Right atrium auricular region (tissue), 2 donors: Measurements from ENCODE around the gene SCYL1. TPM values are rescaled to one million over a fixed set of nuclear protein-coding genes. Genes with fewer than 3 reads are reported as not detected.
"Not testable (repeated sequence)": the region's sequence is repeated elsewhere in the genome, so short reads cannot be mapped to it uniquely, and the experiment has no call there.

Experiments
- DNase-seq: peaks from one replicate; pipeline ENCODE4 v3.0.0-alpha.2; 2019; ENCODE audit warnings: low spot score
- H3K27ac ChIP-seq, 2 donors: fragments of 200-600 bp; sonication (generic); 1 replicate in 1 of 2; 2 replicates in 1 of 2; pipeline ENCODE4 v1.5.1; 2016 to 2019
- H3K27me3 ChIP-seq, 2 donors: fragments of 200-600 bp; sonication (generic); one replicate each; pipeline versions ENCODE4 v1.5.1 to v1.6.0; 2017 to 2019
- H3K36me3 ChIP-seq: fragments of 200-600 bp; sonication (generic); one replicate; pipeline ENCODE4 v1.5.1; 2016
- H3K4me1 ChIP-seq, 2 donors: fragments of 200-600 bp; sonication (generic); one replicate each; pipeline versions ENCODE4 v1.5.1 to v1.6.0; 2017 to 2019
- H3K4me3 ChIP-seq, 2 donors: fragments of 200-600 bp; sonication (generic); 1 replicate in 1 of 2; 2 replicates in 1 of 2; pipeline ENCODE4 v1.5.1; 2017 to 2019; ENCODE audit warnings: mild to moderate bottlenecking in 1 of 2, moderate library complexity in 1 of 2
- H3K9me3 ChIP-seq, 2 donors: fragments of 200-600 bp; sonication (generic); one replicate each; pipeline ENCODE4 v1.5.1; 2019
- CTCF ChIP-seq, 2 donors: fragments of 200-600 bp; sonication (generic); IDR thresholded peaks; one replicate each; pipeline ENCODE4 v1.5.1; 2019; ENCODE audit warnings: antibody characterized with exemption in 2 of 2
- total RNA-seq, 2 donors: library from RNA; depleted of rRNA; stranded (reverse); fragments of >200 nt; gene quantifications; one replicate each; pipeline ENCODE4 v1.1.0, GENCODE V29; 2016

SCYL1 gene
- total RNA-seq, 2 donors from 2014 or later = 71.8 to 89.7 TPM

GRCh38 chr11:65503949-65504673 is 20.8 kb upstream of the SCYL1 start:
- Histone ChIP-seq H3K9me3 (no peaks in the 10 kb centered on the region), H3K4me1 (peaks cover 0 to 38% of the 10 kb centered on the region in 2 donors), H3K4me3 (peak overlapping the region; percentile 75 to 79), H3K36me3 (peaks cover 71% of the 10 kb centered on the region), H3K27ac (peak overlapping the region; percentile 97 to 100), H3K27me3 (no peaks in the 10 kb centered on the region)
- TF ChIP-seq CTCF (IDR thresholded peaks at IDR 0.05) = no peak
- DNase-seq = no peak

GRCh38 chr11:65504674-65505465 is 20.0 kb upstream of the SCYL1 start:
- peaks cover 0 to 38% of the 10 kb centered on the region in 2 donors for H3K4me1 ChIP-seq
- no peak for DNase-seq
- H3K4me3 ChIP-seq = peak overlapping the region; percentile 75 to 79
- no peak for TF ChIP-seq CTCF (IDR thresholded peaks at IDR 0.05)
- peak overlapping the region; percentile 97 to 100 for H3K27ac ChIP-seq
- no peaks in the 10 kb centered on the region for H3K27me3 ChIP-seq
- no peaks in the 10 kb centered on the region for H3K9me3 ChIP-seq
- H3K36me3 ChIP-seq = peaks cover 71% of the 10 kb centered on the region

DNA sequence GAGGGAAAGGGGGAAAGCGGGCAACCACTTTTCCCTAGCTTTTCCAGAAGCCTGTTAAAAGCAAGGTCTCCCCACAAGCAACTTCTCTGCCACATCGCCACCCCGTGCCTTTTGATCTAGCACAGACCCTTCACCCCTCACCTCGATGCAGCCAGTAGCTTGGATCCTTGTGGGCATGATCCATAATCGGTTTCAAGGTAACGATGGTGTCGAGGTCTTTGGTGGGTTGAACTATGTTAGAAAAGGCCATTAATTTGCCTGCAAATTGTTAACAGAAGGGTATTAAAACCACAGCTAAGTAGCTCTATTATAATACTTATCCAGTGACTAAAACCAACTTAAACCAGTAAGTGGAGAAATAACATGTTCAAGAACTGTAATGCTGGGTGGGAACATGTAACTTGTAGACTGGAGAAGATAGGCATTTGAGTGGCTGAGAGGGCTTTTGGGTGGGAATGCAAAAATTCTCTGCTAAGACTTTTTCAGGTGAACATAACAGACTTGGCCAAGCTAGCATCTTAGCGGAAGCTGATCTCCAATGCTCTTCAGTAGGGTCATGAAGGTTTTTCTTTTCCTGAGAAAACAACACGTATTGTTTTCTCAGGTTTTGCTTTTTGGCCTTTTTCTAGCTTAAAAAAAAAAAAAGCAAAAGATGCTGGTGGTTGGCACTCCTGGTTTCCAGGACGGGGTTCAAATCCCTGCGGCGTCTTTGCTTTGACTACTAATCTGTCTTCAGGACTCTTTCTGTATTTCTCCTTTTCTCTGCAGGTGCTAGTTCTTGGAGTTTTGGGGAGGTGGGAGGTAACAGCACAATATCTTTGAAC is 19.2 kb upstream of the SCYL1 start:
- Histone ChIP-seq H3K4me1 (peaks cover 0 to 38% of the 10 kb centered on the region in 2 donors), H3K27ac (peak overlapping the region; percentile 97 to 100), H3K27me3 (no peaks in the 10 kb centered on the region), H3K4me3 (peak overlapping the region; percentile 75 to 79), H3K36me3 (peaks cover 65% of the 10 kb centered on the region), H3K9me3 (no peaks in the 10 kb centered on the region)
- TF ChIP-seq CTCF (IDR thresholded peaks at IDR 0.05) = no peak
- DNase-seq = no peak

GRCh38 chr11:65506290-65506771 is 18.6 kb upstream of the SCYL1 start:
- H3K27ac ChIP-seq = peak overlapping the region; percentile 97 to 100
- H3K9me3 ChIP-seq = no peaks in the 10 kb centered on the region
- TF ChIP-seq CTCF (IDR thresholded peaks at IDR 0.05) = no peak
- H3K4me1 ChIP-seq = peaks cover 0 to 38% of the 10 kb centered on the region in 2 donors
- H3K4me3 ChIP-seq = peak overlapping the region; percentile 75 to 79
- H3K27me3 ChIP-seq = no peaks in the 10 kb centered on the region
- H3K36me3 ChIP-seq = peaks cover 59% of the 10 kb centered on the region
- DNase-seq = peak; percentile 79

- peak; percentile 81 for DNase-seq
- peak overlapping the region; percentile 75 to 79 for H3K4me3 ChIP-seq
Observed at GRCh38 chr11:65506772-65507505, 17.9 kb upstream of the SCYL1 start.

DNA sequence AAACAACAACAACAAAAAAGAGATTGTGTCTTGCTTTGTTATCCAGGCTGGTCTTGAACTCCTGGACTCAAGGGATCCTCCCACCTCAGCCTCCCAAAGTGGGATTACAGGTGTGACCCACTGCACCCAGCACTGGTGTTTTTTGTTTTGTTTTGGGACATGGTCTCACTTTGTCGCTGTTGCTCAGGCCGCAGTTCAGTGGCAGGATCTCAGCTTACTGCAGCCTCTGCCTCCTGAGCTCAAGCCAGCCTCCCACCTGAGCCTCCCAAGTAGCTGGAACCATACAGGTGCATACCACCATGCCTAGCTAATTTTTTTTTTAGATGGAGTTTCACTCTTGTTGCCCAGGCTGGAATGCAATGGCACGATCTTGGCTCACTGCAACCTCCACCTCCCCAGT is 12.6 kb upstream of the SCYL1 start:
- not testable (repeated sequence) for H3K9me3 ChIP-seq, H3K36me3 ChIP-seq, H3K27ac ChIP-seq, H3K4me1 ChIP-seq, DNase-seq, H3K27me3 ChIP-seq, H3K4me3 ChIP-seq

More at GRCh38 chr11:65506772-65507505, 17.9 kb upstream of the SCYL1 start:
- H3K4me1 ChIP-seq = peaks cover 0 to 38% of the 10 kb centered on the region in 2 donors
- no peaks in the 10 kb centered on the region for H3K27me3 ChIP-seq
- peaks cover 53% of the 10 kb centered on the region for H3K36me3 ChIP-seq
- no peaks in the 10 kb centered on the region for H3K9me3 ChIP-seq
- peak overlapping the region; percentile 97 to 100 for H3K27ac ChIP-seq
- TF ChIP-seq CTCF (IDR thresholded peaks at IDR 0.05) = no peak
